ENCODE results near the gene MTIF3. TPM values are rescaled to one million over a fixed set of nuclear protein-coding genes. Genes with fewer than 3 reads are reported as not detected.

Gene MTIF3
- total and polyA plus RNA-seq, 3 experiments from 2014 or later = 35.7 to 88.2 (median 37.5) TPM

- H3K27ac Mint-ChIP-seq = no peak overlapping the region
- H3K4me1 Mint-ChIP-seq = peaks cover 4 to 5% (median 5%) of the 10 kb centered on the region in 3 donors
These were observed 42.3 kb downstream of the MTIF3 start for GRCh38 chr13:27408074-27408473.

GRCh38 chr13:27406178-27406939 lies 44.0 kb downstream of the MTIF3 start:
- H3K9me3 Mint-ChIP-seq = no peaks in the 10 kb centered on the region
- peak in 4 of 5 donors; percentile 12 to 60 (median 46) for DNase-seq
- POLR2A ChIA-PET = interaction anchor here (1.2 kb wide), 1 partner anchor 19 kb away, joined by 3 read pairs; no protein-coding TSS in a partner anchor

More at GRCh38 chr13:27408074-27408473, 42.3 kb downstream of the MTIF3 start:
- Mint-ChIP-seq H3K9me3 (no peaks in the 10 kb centered on the region), H3K27me3 (peaks cover 19 to 44% of the 10 kb centered on the region in 2 donors), H3K36me3 (no peaks in the 10 kb centered on the region), H3K4me3 (no peak overlapping the region)
- DNase-seq = no peak
- Histone ChIP-seq H3K27ac (ENCODE audit: low read depth, low read length) (no peak overlapping the region), H3K9me3 (ENCODE audit: low read length) (no peaks in the 10 kb centered on the region), H3K4me3 (ENCODE audit: low read length) (no peak overlapping the region), H3K27me3 (ENCODE audit: insufficient read depth, low read length, poor library complexity, severe bottlenecking) (peaks cover 7% of the 10 kb centered on the region), H3K36me3 (ENCODE audit: insufficient read depth, low read length) (no peaks in the 10 kb centered on the region), H3K4me1 (ENCODE audit: insufficient read depth, low read length) (peaks cover 8% of the 10 kb centered on the region)
- ChIA-PET POLR2A (no interaction called here), CTCF (no interaction called here)

GRCh38 chr13:27405546-27406134 lies 44.7 kb downstream of the MTIF3 start:
- CTCF ChIA-PET = interaction anchor here (0.8 to 2.6 kb wide), 9 partner anchors 18 to 421 kb away, joined by 3 to 20 read pairs (median 4); partner anchors contain the start of gene LNX2
- Histone ChIP-seq H3K36me3 (ENCODE audit: insufficient read depth, low read length) (no peaks in the 10 kb centered on the region), H3K9me3 (ENCODE audit: low read length) (no peaks in the 10 kb centered on the region), H3K27me3 (ENCODE audit: insufficient read depth, low read length, poor library complexity, severe bottlenecking) (peaks cover 7% of the 10 kb centered on the region), H3K4me3 (ENCODE audit: low read length) (no peak overlapping the region), H3K27ac (ENCODE audit: low read depth, low read length) (no peak overlapping the region), H3K4me1 (ENCODE audit: insufficient read depth, low read length) (peaks cover 8% of the 10 kb centered on the region)
- peaks cover 19 to 37% of the 10 kb centered on the region in 2 donors for H3K27me3 Mint-ChIP-seq
- no peak overlapping the region for H3K27ac Mint-ChIP-seq
- no peaks in the 10 kb centered on the region for H3K9me3 Mint-ChIP-seq
- POLR2A ChIA-PET = interaction anchor here (1.2 kb wide), 1 partner anchor 20 kb away, joined by 3 read pairs; no protein-coding TSS in a partner anchor
- no peak overlapping the region for H3K4me3 Mint-ChIP-seq
- H3K36me3 Mint-ChIP-seq = no peaks in the 10 kb centered on the region
- no peak for DNase-seq
- peaks cover 4 to 5% (median 5%) of the 10 kb centered on the region in 3 donors for H3K4me1 Mint-ChIP-seq

More at GRCh38 chr13:27406178-27406939, 44.0 kb downstream of the MTIF3 start:
- Histone ChIP-seq H3K36me3 (ENCODE audit: insufficient read depth, low read length) (no peaks in the 10 kb centered on the region), H3K4me1 (ENCODE audit: insufficient read depth, low read length) (peaks cover 8% of the 10 kb centered on the region), H3K27me3 (ENCODE audit: insufficient read depth, low read length, poor library complexity, severe bottlenecking) (peaks cover 7% of the 10 kb centered on the region), H3K4me3 (ENCODE audit: low read length) (no peak overlapping the region), H3K9me3 (ENCODE audit: low read length) (no peaks in the 10 kb centered on the region), H3K27ac (ENCODE audit: low read depth, low read length) (no peak overlapping the region)
- Mint-ChIP-seq H3K4me3 (peak overlapping the region in 2 of 7 donors; percentile 20 to 68), H3K36me3 (no peaks in the 10 kb centered on the region), H3K27ac (peak overlapping the region in 2 of 8 donors; percentile 53 to 54), H3K4me1 (peaks cover 4 to 5% (median 5%) of the 10 kb centered on the region in 3 donors), H3K27me3 (peaks cover 19 to 35% of the 10 kb centered on the region in 2 donors)
- CTCF ChIA-PET = interaction anchor here (1.1 to 2.6 kb wide), 8 partner anchors 17 to 421 kb away, joined by 3 to 20 read pairs (median 4); no protein-coding TSS in a partner anchor

GRCh38 chr13:27404680-27405079 lies 45.7 kb downstream of the MTIF3 start:
- peaks cover 19 to 31% of the 10 kb centered on the region in 2 donors for H3K27me3 Mint-ChIP-seq
- no peak overlapping the region for H3K4me3 ChIP-seq (ENCODE audit: low read length)
- H3K36me3 Mint-ChIP-seq = no peaks in the 10 kb centered on the region
- H3K27ac Mint-ChIP-seq = no peak overlapping the region
- H3K9me3 Mint-ChIP-seq = no peaks in the 10 kb centered on the region
- H3K4me1 ChIP-seq (ENCODE audit: insufficient read depth, low read length) = peaks cover 8% of the 10 kb centered on the region
- CTCF ChIA-PET = interaction anchor here (2.6 kb wide), 2 partner anchors 21 to 422 kb away, joined by 14 to 20 read pairs; no protein-coding TSS in a partner anchor
- POLR2A ChIA-PET = interaction anchor here (1.2 kb wide), 1 partner anchor 21 kb away, joined by 3 read pairs; no protein-coding TSS in a partner anchor
- peaks cover 4 to 5% (median 5%) of the 10 kb centered on the region in 3 donors for H3K4me1 Mint-ChIP-seq
- H3K9me3 ChIP-seq (ENCODE audit: low read length) = no peaks in the 10 kb centered on the region
- H3K27me3 ChIP-seq (ENCODE audit: insufficient read depth, low read length, poor library complexity, severe bottlenecking) = peaks cover 7% of the 10 kb centered on the region
- no peak for DNase-seq
- H3K27ac ChIP-seq (ENCODE audit: low read depth, low read length) = no peak overlapping the region
- H3K4me3 Mint-ChIP-seq = no peak overlapping the region
- no peaks in the 10 kb centered on the region for H3K36me3 ChIP-seq (ENCODE audit: insufficient read depth, low read length)

GRCh38 chr13:27403727-27404385 lies 46.5 kb downstream of the MTIF3 start:
- H3K36me3 ChIP-seq (ENCODE audit: insufficient read depth, low read length) = no peaks in the 10 kb centered on the region
- H3K4me1 ChIP-seq (ENCODE audit: insufficient read depth, low read length) = peaks cover 8% of the 10 kb centered on the region
- Mint-ChIP-seq H3K9me3 (no peaks in the 10 kb centered on the region), H3K36me3 (no peaks in the 10 kb centered on the region), H3K4me1 (peaks cover 4 to 5% (median 5%) of the 10 kb centered on the region in 3 donors), H3K27ac (peak overlapping the region in 1 of 8 donors; percentile 89), H3K27me3 (peaks cover 15 to 27% of the 10 kb centered on the region in 2 donors), H3K4me3 (no peak overlapping the region)
- ChIA-PET POLR2A (no interaction called here), CTCF (interaction anchor here (1.4 to 2.3 kb wide), 2 partner anchors 422 to 426 kb away, joined by 4 to 9 read pairs; no protein-coding TSS in a partner anchor)
- peaks cover 7% of the 10 kb centered on the region for H3K27me3 ChIP-seq (ENCODE audit: insufficient read depth, low read length, poor library complexity, severe bottlenecking)
- no peak overlapping the region for H3K27ac ChIP-seq (ENCODE audit: low read depth, low read length)
- no peaks in the 10 kb centered on the region for H3K9me3 ChIP-seq (ENCODE audit: low read length)
- no peak for DNase-seq
- H3K4me3 ChIP-seq (ENCODE audit: low read length) = no peak overlapping the region

DNA sequence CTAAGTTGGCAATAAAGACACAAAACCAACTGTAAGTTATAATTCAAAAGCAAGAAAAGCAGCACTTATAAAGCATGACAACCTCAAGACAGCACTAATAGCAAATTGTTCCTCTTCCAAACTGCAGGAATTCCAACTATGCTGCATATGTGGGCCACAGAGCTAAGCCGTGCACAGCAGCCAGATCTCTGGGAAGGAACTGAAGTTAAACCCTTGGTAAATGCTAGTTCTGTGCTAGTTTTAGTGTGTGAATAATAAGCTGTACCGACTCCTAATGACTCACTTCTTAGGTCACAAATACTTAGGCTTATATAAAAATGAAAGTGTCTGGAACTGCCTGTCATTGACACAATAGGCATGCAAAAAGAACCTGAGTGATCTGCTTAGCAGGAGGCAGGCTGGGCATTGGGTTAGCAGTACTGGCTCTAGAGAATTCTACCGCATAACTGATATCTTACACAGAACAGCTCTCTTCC lies 47.1 kb downstream of the MTIF3 start:
- Mint-ChIP-seq H3K36me3 (no peaks in the 10 kb centered on the region), H3K4me1 (peaks cover 4 to 5% (median 5%) of the 10 kb centered on the region in 3 donors)

GRCh38 chr13:27401210-27401609 lies 49.2 kb downstream of the MTIF3 start:
- peaks cover 0 to 24% of the 10 kb centered on the region in 2 donors for H3K27me3 Mint-ChIP-seq
- no peaks in the 10 kb centered on the region for H3K36me3 ChIP-seq (ENCODE audit: insufficient read depth, low read length)
- ChIA-PET CTCF (interaction anchor here (2.1 kb wide), 1 partner anchor 425 kb away, joined by 9 read pairs; no protein-coding TSS in a partner anchor), POLR2A (no interaction called here)
- no peak overlapping the region for H3K27ac Mint-ChIP-seq
- DNase-seq = no peak
- no peak overlapping the region for H3K27ac ChIP-seq (ENCODE audit: low read depth, low read length)
- H3K9me3 ChIP-seq (ENCODE audit: low read length) = no peaks in the 10 kb centered on the region
- no peaks in the 10 kb centered on the region for H3K27me3 ChIP-seq (ENCODE audit: insufficient read depth, low read length, poor library complexity, severe bottlenecking)
- no peaks in the 10 kb centered on the region for H3K36me3 Mint-ChIP-seq
- no peaks in the 10 kb centered on the region for H3K9me3 Mint-ChIP-seq
- H3K4me3 Mint-ChIP-seq = no peak overlapping the region
- no peak overlapping the region for H3K4me3 ChIP-seq (ENCODE audit: low read length)
- H3K4me1 ChIP-seq (ENCODE audit: insufficient read depth, low read length) = peaks cover 3% of the 10 kb centered on the region
- H3K4me1 Mint-ChIP-seq = peaks cover 0 to under 1% (median under 1%) of the 10 kb centered on the region in 3 donors

More for the DNA sequence above, 47.1 kb downstream of the MTIF3 start:
- Histone ChIP-seq H3K9me3 (ENCODE audit: low read length) (no peaks in the 10 kb centered on the region), H3K27me3 (ENCODE audit: insufficient read depth, low read length, poor library complexity, severe bottlenecking) (peaks cover 7% of the 10 kb centered on the region), H3K4me3 (ENCODE audit: low read length) (no peak overlapping the region), H3K4me1 (ENCODE audit: insufficient read depth, low read length) (peaks cover 8% of the 10 kb centered on the region), H3K27ac (ENCODE audit: low read depth, low read length) (no peak overlapping the region), H3K36me3 (ENCODE audit: insufficient read depth, low read length) (no peaks in the 10 kb centered on the region)
- H3K27ac Mint-ChIP-seq = no peak overlapping the region
- no peak for DNase-seq
- CTCF ChIA-PET = interaction anchor here (1.4 to 2.3 kb wide), 2 partner anchors 423 to 427 kb away, joined by 4 to 9 read pairs; no protein-coding TSS in a partner anchor
- H3K27me3 Mint-ChIP-seq = peaks cover 9 to 27% of the 10 kb centered on the region in 2 donors
- H3K4me3 Mint-ChIP-seq = no peak overlapping the region
- no peaks in the 10 kb centered on the region for H3K9me3 Mint-ChIP-seq
- POLR2A ChIA-PET = no interaction called here
